ENCODE results near the gene DMKN. TPM values are rescaled to one million over a fixed set of nuclear protein-coding genes. Genes with fewer than 3 reads are reported as not detected.
A peak's percentile ranks its signal among the peaks of the same experiment; 100 is the strongest.

The DMKN gene
- total and polyA plus RNA-seq, 4 donors: 1.4 to 9.4 (median 2.4) TPM

GRCh38 chr19:35509018-35509652, 4.3 kb downstream of the DMKN start:
- Histone ChIP-seq H3K27me3 (ENCODE audit: control insufficient read depth in 4 of 4, insufficient read depth in 4 of 4, low read length in 3 of 4) (no peaks in the 10 kb centered on the region), H3K9ac (ENCODE audit: low read depth in 1 of 2, low read length in 2 of 2) (peak overlapping the region in 1 of 2 donors; percentile 52), H3K9me3 (ENCODE audit: control insufficient read depth in 4 of 4, low read length in 3 of 4) (no peaks in the 10 kb centered on the region), H3K36me3 (ENCODE audit: control insufficient read depth in 4 of 4, insufficient read depth in 3 of 4, low read depth in 1 of 4, low read length in 3 of 4) (peaks cover 0 to 1% (median 0%) of the 10 kb centered on the region in 4 donors), H3K4me1 (ENCODE audit: control insufficient read depth in 4 of 4, insufficient read depth in 4 of 4, low read length in 3 of 4) (peaks cover 0 to 16% (median 7%) of the 10 kb centered on the region in 4 donors), H3K4me3 (ENCODE audit: low read depth in 1 of 3, low read length in 3 of 3) (no peak overlapping the region), H3K27ac (ENCODE audit: low read depth in 1 of 2, low read length in 2 of 2) (no peak overlapping the region)
- TF ChIP-seq REST (IDR thresholded peaks at IDR 0.05): no peak
- no peak for TF ChIP-seq FOXA1 (IDR thresholded peaks at IDR 0.05)
- TF ChIP-seq ZBTB33 (IDR thresholded peaks at IDR 0.05): no peak
- no peak for TF ChIP-seq CTCF (IDR thresholded peaks at IDR 0.05; ENCODE audit: low read depth, low read length, missing input control)
- no peak for TF ChIP-seq NR2F2 (IDR thresholded peaks at IDR 0.05)
- TF ChIP-seq RAD21 (IDR thresholded peaks at IDR 0.05): no peak
- no peak for TF ChIP-seq HNF4A (conservative IDR thresholded peaks at IDR 0.05)
- TF ChIP-seq ATF3 (IDR thresholded peaks at IDR 0.05): no peak
- no peak for TF ChIP-seq GABPA (IDR thresholded peaks at IDR 0.05 in 1 of 2, conservative IDR thresholded peaks at IDR 0.05 in 1 of 2)
- TF ChIP-seq HNF4G (IDR thresholded peaks at IDR 0.05): no peak
- TF ChIP-seq JUND (IDR thresholded peaks at IDR 0.05): no peak
- TF ChIP-seq YY1 (IDR thresholded peaks at IDR 0.05): no peak
- TF ChIP-seq RXRA (IDR thresholded peaks at IDR 0.05): no peak
- no peak for TF ChIP-seq FOXA2 (IDR thresholded peaks at IDR 0.05)
- no peak for TF ChIP-seq EGR1 (IDR thresholded peaks at IDR 0.05; ENCODE audit: low read depth in 2 of 2)
- 39% methylated on average over 12 of the region's 12 CpGs for WGBS
- DNase-seq (ENCODE audit: low spot score): no peak

- H3K4me1 ChIP-seq (ENCODE audit: control insufficient read depth in 4 of 4, insufficient read depth in 4 of 4, low read length in 3 of 4): peaks cover 0 to 16% (median 7%) of the 10 kb centered on the region in 4 donors
- no peak overlapping the region for H3K27ac ChIP-seq (ENCODE audit: low read depth in 1 of 2, low read length in 2 of 2)
- TF ChIP-seq JUND (IDR thresholded peaks at IDR 0.05) (no peak), REST (IDR thresholded peaks at IDR 0.05) (no peak), TAF1 (conservative IDR thresholded peaks at IDR 0.05) (no peak), RXRA (IDR thresholded peaks at IDR 0.05) (no peak), FOXA1 (IDR thresholded peaks at IDR 0.05) (no peak), RAD21 (IDR thresholded peaks at IDR 0.05) (no peak), CTCF (IDR thresholded peaks at IDR 0.05; ENCODE audit: low read depth, low read length, missing input control) (no peak), MAX (IDR thresholded peaks at IDR 0.05) (no peak)
- H3K36me3 ChIP-seq (ENCODE audit: control insufficient read depth in 4 of 4, insufficient read depth in 3 of 4, low read depth in 1 of 4, low read length in 3 of 4): peaks cover 0 to 1% (median 0%) of the 10 kb centered on the region in 4 donors
- no peaks in the 10 kb centered on the region for H3K9me3 ChIP-seq (ENCODE audit: control insufficient read depth in 4 of 4, low read length in 3 of 4)
- no peak overlapping the region for H3K9ac ChIP-seq (ENCODE audit: low read depth in 1 of 2, low read length in 2 of 2)
- H3K27me3 ChIP-seq (ENCODE audit: control insufficient read depth in 4 of 4, insufficient read depth in 4 of 4, low read length in 3 of 4): no peaks in the 10 kb centered on the region
- H3K4me3 ChIP-seq (ENCODE audit: low read depth in 1 of 3, low read length in 3 of 3): no peak overlapping the region
- no peak for DNase-seq (ENCODE audit: low spot score)
- WGBS: 88% methylated on average over 3 of the region's 3 CpGs
Measured at GRCh38 chr19:35508129-35508528, 5.3 kb downstream of the DMKN start.
